Mammary epithelial cell (primary cell): ENCODE data around the gene HAUS5.

ENCODE experiments used
- EZH2 ChIP-seq: IDR thresholded peaks from 2 replicates; pipeline ENCODE4 v1.6.1; 2012; ENCODE audit warnings: low read length, inconsistent platforms, borderline replicate concordance
- TF ChIP-seq, protein P1 (sequence below), 2 donors: IDR thresholded peaks in 1 of 2; conservative IDR thresholded peaks in 1 of 2; 2 replicates each; pipeline ENCODE4 v1.5.1; 2011 to 2012; ENCODE audit warnings: inconsistent platforms in 2 of 2, low read length in 2 of 2, mild to moderate bottlenecking in 2 of 2, control low read depth in 1 of 2, low read depth in 1 of 2; ENCODE audit not compliant: insufficient read depth in 1 of 2; ENCODE audit errors: extremely low read depth in 1 of 2

DNA sequence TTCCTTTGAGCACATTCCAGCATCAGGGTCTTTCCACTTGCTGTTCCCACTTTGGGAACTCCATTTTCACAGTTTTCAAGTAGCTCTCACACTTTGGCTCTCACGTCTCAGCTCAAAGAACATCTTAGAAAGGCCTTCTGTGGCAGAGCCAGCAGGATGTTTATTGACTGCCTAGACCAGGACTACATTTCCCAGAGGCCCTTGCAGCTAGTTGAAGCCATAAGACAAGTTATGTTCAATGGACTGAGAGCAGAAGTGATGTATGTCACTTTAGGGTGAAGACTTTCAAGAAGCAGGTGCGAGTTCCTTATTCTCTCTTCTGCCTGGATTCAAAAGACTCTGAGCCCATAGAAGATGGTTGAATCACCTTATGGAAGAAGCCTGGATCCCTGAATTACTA lies 4.3 kb upstream of the HAUS5 start:
- TF ChIP-seq, protein P1, sequence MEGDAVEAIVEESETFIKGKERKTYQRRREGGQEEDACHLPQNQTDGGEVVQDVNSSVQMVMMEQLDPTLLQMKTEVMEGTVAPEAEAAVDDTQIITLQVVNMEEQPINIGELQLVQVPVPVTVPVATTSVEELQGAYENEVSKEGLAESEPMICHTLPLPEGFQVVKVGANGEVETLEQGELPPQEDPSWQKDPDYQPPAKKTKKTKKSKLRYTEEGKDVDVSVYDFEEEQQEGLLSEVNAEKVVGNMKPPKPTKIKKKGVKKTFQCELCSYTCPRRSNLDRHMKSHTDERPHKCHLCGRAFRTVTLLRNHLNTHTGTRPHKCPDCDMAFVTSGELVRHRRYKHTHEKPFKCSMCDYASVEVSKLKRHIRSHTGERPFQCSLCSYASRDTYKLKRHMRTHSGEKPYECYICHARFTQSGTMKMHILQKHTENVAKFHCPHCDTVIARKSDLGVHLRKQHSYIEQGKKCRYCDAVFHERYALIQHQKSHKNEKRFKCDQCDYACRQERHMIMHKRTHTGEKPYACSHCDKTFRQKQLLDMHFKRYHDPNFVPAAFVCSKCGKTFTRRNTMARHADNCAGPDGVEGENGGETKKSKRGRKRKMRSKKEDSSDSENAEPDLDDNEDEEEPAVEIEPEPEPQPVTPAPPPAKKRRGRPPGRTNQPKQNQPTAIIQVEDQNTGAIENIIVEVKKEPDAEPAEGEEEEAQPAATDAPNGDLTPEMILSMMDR (conservative IDR thresholded peaks at IDR 0.05 in 1 of 2, IDR thresholded peaks at IDR 0.05 in 1 of 2; ENCODE audit: extremely low read depth in 1 of 2, insufficient read depth in 1 of 2, low read depth in 1 of 2, low read length in 2 of 2): no peak
- TF ChIP-seq EZH2: no peak
